Esophagus squamous epithelium (tissue), 5 donors: Measurements from ENCODE around the gene DDAH2. TPM values are rescaled to one million over a fixed set of nuclear protein-coding genes. Genes with fewer than 3 reads are reported as not detected.
"Not testable (repeated sequence)": the region's sequence is repeated elsewhere in the genome, so short reads cannot be mapped to it uniquely, and the experiment has no call there.

Experiments used
- DNase-seq: peaks from one replicate; lab custom pipeline; 2025; lab: John Stamatoyannopoulos, UW
- H3K27ac ChIP-seq, 4 donors: fragments of 200-600 bp; sonication (generic); one replicate each; pipeline ENCODE4 v1.5.1; 2016 to 2019; ENCODE audit warnings: mild to moderate bottlenecking in 1 of 4
- H3K27me3 ChIP-seq, 4 donors: fragments of 200-600 bp; sonication (generic); 1 replicate in 3 of 4; 2 replicates in 1 of 4; pipeline versions ENCODE4 v1.5.1 to v1.6.0; 2017 to 2021; ENCODE audit warnings: antibody characterized with exemption in 1 of 4
- H3K36me3 ChIP-seq, 3 donors: fragments of 200-600 bp; sonication (generic); one replicate each; pipeline ENCODE4 v1.5.1; 2016 to 2019
- H3K4me1 ChIP-seq, 3 donors: fragments of 200-600 bp; sonication (generic); one replicate each; pipeline ENCODE4 v1.5.1; 2017 to 2019
- H3K4me3 ChIP-seq, 4 donors: fragments of 200-600 bp; sonication (generic); 1 replicate in 3 of 4; 2 replicates in 1 of 4; pipeline ENCODE4 v1.5.1; 2016 to 2019; ENCODE audit warnings: mild to moderate bottlenecking in 2 of 4, moderate library complexity in 1 of 4
- H3K9me3 ChIP-seq, 3 donors: fragments of 200-600 bp; sonication (generic); one replicate each; pipeline ENCODE4 v1.5.1; 2016 to 2019
- POLR2A ChIP-seq, 4 donors: fragments of 450-650 bp; IDR thresholded peaks; one replicate each; pipeline ENCODE4 v1.6.1; 2017; ENCODE audit warnings: antibody characterized with exemption in 4 of 4, mild to moderate bottlenecking in 4 of 4, moderate library complexity in 3 of 4
- WGBS, 2 donors: methylation state at CpG; one replicate each; pipeline ENCODE4 v1.1.5; 2018; 5-methylcytosine and 5-hydroxymethylcytosine counted together
- intact Hi-C: fragments of 100-400 bp; cut with DNase I; formaldehyde crosslinking; loops from one replicate; pipeline ENCODE4 v1.15.0; 2022
- total RNA-seq, 4 donors: library from RNA; depleted of rRNA; stranded (reverse); fragments of >200 nt; gene quantifications; one replicate each; pipeline ENCODE4 v1.1.0, GENCODE V29; 2016
- TF ChIP-seq, protein P1 (sequence below), 6 experiments: fragments of 450-650 bp in 4 of 6; fragments of 200-600 bp in 2 of 6; sonication (generic) in 2 of 6; IDR thresholded peaks; one replicate each; pipeline ENCODE4 v1.5.1; 2016 to 2019; ENCODE audit warnings: antibody characterized with exemption in 6 of 6, mild to moderate bottlenecking in 4 of 6, moderate library complexity in 4 of 6
- donor health status: DM: yes; HTN: yes; CAD: no.

Gene DDAH2
- total RNA-seq, 4 donors from 2014 or later = 16.4 to 59.3 (median 28.2) TPM

GRCh38 chr6:31713991-31714684 lies 15.0 kb downstream of the DDAH2 start:
- Histone ChIP-seq H3K9me3 (no peaks in the 10 kb centered on the region), H3K4me3 (no peak overlapping the region), H3K4me1 (peaks cover 17 to 79% (median 44%) of the 10 kb centered on the region in 3 donors), H3K27me3 (no peaks in the 10 kb centered on the region), H3K27ac (peak overlapping the region in 3 of 4 donors; percentile 47 to 84 (median 79)), H3K36me3 (no peaks in the 10 kb centered on the region)
- 16 to 29% methylated on average over 4 to 5 of the region's 5 CpGs for WGBS, 2 donors
- intact Hi-C loops = no loop called here
- no peak for DNase-seq
- no peak for TF ChIP-seq POLR2A (IDR thresholded peaks at IDR 0.05)
- TF ChIP-seq, protein P1, sequence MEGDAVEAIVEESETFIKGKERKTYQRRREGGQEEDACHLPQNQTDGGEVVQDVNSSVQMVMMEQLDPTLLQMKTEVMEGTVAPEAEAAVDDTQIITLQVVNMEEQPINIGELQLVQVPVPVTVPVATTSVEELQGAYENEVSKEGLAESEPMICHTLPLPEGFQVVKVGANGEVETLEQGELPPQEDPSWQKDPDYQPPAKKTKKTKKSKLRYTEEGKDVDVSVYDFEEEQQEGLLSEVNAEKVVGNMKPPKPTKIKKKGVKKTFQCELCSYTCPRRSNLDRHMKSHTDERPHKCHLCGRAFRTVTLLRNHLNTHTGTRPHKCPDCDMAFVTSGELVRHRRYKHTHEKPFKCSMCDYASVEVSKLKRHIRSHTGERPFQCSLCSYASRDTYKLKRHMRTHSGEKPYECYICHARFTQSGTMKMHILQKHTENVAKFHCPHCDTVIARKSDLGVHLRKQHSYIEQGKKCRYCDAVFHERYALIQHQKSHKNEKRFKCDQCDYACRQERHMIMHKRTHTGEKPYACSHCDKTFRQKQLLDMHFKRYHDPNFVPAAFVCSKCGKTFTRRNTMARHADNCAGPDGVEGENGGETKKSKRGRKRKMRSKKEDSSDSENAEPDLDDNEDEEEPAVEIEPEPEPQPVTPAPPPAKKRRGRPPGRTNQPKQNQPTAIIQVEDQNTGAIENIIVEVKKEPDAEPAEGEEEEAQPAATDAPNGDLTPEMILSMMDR (IDR thresholded peaks at IDR 0.05) = no peak

- intact Hi-C loops = no loop called here
- Histone ChIP-seq H3K9me3 (no peaks in the 10 kb centered on the region), H3K27ac (peak overlapping the region in 3 of 4 donors; percentile 47 to 84 (median 79)), H3K36me3 (no peaks in the 10 kb centered on the region), H3K27me3 (no peaks in the 10 kb centered on the region), H3K4me1 (peaks cover 17 to 72% (median 42%) of the 10 kb centered on the region in 3 donors), H3K4me3 (no peak overlapping the region)
- 57 to 68% methylated on average over 2 to 4 of the region's 4 CpGs for WGBS, 2 donors
- TF ChIP-seq, protein P1 (IDR thresholded peaks at IDR 0.05) = no peak
- no peak for TF ChIP-seq POLR2A (IDR thresholded peaks at IDR 0.05)
- DNase-seq = no peak
Measured at GRCh38 chr6:31713465-31713864, 15.6 kb downstream of the DDAH2 start.

GRCh38 chr6:31712296-31712695 lies 16.8 kb downstream of the DDAH2 start:
- H3K4me3 ChIP-seq = no peak overlapping the region
- H3K27me3 ChIP-seq = no peaks in the 10 kb centered on the region
- DNase-seq = no peak
- WGBS, 2 donors = 53 to 60% methylated on average over 7 of the region's 8 CpGs
- H3K36me3 ChIP-seq = no peaks in the 10 kb centered on the region
- peak in 1 of 4 donors; percentile 15 for TF ChIP-seq POLR2A (IDR thresholded peaks at IDR 0.05)
- TF ChIP-seq, protein P1 (IDR thresholded peaks at IDR 0.05) = peak in 5 of 6 experiments; percentile 29 to 68 (median 38)
- H3K9me3 ChIP-seq = no peaks in the 10 kb centered on the region
- peaks cover 12 to 62% (median 35%) of the 10 kb centered on the region in 3 donors for H3K4me1 ChIP-seq
- peak overlapping the region; percentile 47 to 84 (median 68) for H3K27ac ChIP-seq
- intact Hi-C loops = no loop called here

- Histone ChIP-seq H3K36me3 (no peaks in the 10 kb centered on the region), H3K27me3 (no peaks in the 10 kb centered on the region), H3K4me1 (peaks cover 12 to 51% (median 33%) of the 10 kb centered on the region in 3 donors), H3K27ac (peak overlapping the region; percentile 47 to 84 (median 68)), H3K9me3 (no peaks in the 10 kb centered on the region), H3K4me3 (no peak overlapping the region)
- TF ChIP-seq, protein P1 (IDR thresholded peaks at IDR 0.05) = no peak
- TF ChIP-seq POLR2A (IDR thresholded peaks at IDR 0.05) = no peak
- no peak for DNase-seq
- intact Hi-C loops = no loop called here
- 21 to 29% methylated on average over 7 to 8 of the region's 8 CpGs for WGBS, 2 donors
Measured at GRCh38 chr6:31711233-31711632, 17.9 kb downstream of the DDAH2 start.

DNA sequence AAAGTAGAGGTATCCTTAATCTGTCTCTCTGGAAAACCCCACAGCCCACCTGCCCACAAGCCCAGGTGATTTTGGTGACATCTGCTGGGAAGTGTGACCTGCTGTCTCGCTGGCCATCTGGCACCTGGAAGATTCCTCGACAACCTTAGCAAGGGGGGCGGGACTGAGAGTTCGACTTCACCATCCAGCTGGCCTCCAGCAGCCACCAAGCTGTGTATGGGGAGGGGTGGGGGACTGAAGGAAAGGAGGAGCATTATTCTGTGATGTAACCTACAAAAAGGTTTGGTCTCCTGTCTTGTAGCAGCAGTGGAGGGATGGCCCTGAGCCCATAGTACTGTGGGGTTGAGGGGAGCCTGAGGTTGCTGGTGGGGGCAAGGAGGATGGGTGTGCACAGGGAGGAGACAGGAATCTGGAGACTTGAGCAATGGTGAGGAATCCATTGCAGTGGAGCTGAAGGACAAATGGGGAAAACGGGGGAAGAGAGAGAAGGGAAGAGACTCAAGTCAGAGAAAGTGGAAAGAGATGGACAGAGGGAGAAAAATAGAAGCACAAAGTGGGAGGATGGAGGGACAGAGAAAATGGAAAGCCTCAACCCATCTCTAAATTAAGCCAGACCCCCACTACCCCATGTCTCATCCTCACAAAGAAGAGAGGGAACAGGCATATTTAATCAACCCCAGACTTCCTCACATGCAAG lies 18.4 kb downstream of the DDAH2 start:
- Histone ChIP-seq H3K27ac (peak overlapping the region; percentile 47 to 84 (median 68)), H3K27me3 (no peaks in the 10 kb centered on the region), H3K9me3 (no peaks in the 10 kb centered on the region), H3K36me3 (no peaks in the 10 kb centered on the region), H3K4me1 (peaks cover 11 to 51% (median 33%) of the 10 kb centered on the region in 3 donors), H3K4me3 (no peak overlapping the region)
- DNase-seq = no peak
- WGBS, 2 donors = 57 to 63% methylated on average over 3 to 5 of the region's 5 CpGs
- TF ChIP-seq, protein P1 (IDR thresholded peaks at IDR 0.05) = no peak
- TF ChIP-seq POLR2A (IDR thresholded peaks at IDR 0.05) = no peak
- intact Hi-C loops = no loop called here

- peaks cover 6 to 37% (median 32%) of the 10 kb centered on the region in 3 donors for H3K4me1 ChIP-seq
- H3K27me3 ChIP-seq, H3K27ac ChIP-seq, H3K36me3 ChIP-seq, H3K4me3 ChIP-seq, H3K9me3 ChIP-seq, intact Hi-C loops, DNase-seq: not testable (repeated sequence)
- WGBS, 2 donors = 84 to 89% methylated on average over 10 to 11 of the region's 11 CpGs
Measured at GRCh38 chr6:31709157-31709556, 19.9 kb downstream of the DDAH2 start.
